Right renal cortex interstitium (tissue), 3 donors: ENCODE measurements around the gene CREBRF. TPM values are rescaled to one million over a fixed set of nuclear protein-coding genes. Genes with fewer than 3 reads are reported as not detected.
"Not testable (repeated sequence)": the region's sequence is repeated elsewhere in the genome, so short reads cannot be mapped to it uniquely, and the experiment has no call there.

ENCODE experiments used
- DNase-seq, 3 donors: peaks; one replicate each; pipeline ENCODE4 v3.0.0-alpha.2; 2013; ENCODE audit warnings: low read depth in 3 of 3, low spot score in 2 of 3
- polyA plus RNA-seq, 3 donors: library from polyadenylated mRNA; unstranded; fragments of 120-200 nt; gene quantifications; one replicate each; pipeline ENCODE4 v1.2.1, GENCODE V29; 2013; ENCODE audit not compliant: insufficient read length in 3 of 3

Gene CREBRF
- polyA plus RNA-seq, 3 donors: 21.5 to 25.2 (median 24.6) TPM

GRCh38 chr5:173076471-173076870 lies 20.3 kb downstream of the CREBRF start:
- DNase-seq: not testable (repeated sequence)

GRCh38 chr5:173078878-173079277 lies 22.7 kb downstream of the CREBRF start:
- no peak for DNase-seq

DNA sequence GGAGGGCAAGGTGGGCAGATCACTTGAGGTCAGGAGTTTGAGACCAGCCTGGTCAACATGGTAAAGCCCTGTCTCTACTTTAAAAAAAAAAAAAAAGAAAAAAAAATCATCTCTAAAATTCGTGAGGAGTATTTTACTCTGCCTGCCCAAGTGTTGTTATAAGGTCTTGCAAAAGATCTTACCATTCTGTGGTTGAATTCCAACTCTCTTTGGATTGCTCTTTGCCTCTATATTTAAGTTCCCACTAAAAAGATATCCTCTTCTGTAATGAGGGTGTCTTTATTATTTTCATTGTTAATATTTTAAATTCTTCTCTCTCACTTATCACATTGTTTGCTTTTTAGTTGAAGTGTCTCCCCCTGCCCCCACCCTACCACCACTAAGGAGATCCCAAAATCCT lies 33.4 kb downstream of the CREBRF start:
- no peak for DNase-seq

- DNase-seq: no peak
Measured at GRCh38 chr5:173090639-173091038, 34.5 kb downstream of the CREBRF start.

DNA sequence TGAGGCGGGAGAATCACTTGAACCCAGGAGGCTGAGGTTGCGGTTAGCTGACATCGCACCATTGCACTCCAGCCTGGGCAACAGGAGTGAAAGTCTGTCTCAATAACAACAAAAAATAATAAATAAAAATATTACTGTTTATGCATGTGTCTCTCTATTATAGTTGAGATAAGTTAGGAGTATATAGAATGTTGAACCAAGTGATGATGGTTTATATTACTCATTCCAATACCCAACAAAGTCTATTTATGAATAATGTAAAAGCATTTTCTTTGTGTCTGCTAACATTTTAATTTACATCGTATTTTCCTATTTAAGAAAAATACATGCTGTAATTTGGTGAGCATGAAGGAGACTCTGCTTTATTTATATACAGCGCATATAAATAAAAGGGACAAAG lies 35.8 kb downstream of the CREBRF start:
- DNase-seq: no peak

DNA sequence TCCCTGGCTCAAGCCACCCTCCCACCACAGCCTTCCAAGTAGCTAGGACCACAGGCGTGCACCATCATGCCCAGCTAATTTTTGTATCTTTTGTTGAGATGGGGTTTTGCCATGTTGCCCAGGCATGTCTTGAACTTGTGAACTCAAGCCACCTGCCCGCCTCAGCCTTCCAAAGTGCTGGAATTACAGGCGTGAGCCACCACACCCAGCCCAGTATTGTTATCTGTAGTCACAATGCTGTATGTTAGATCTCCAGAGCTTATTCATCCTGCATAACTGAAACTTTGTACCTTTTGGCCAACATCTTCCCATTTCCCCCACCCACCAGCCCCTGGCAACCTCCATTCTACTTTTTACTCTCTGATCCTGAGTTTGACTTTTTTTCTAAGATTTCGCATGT lies 37.5 kb downstream of the CREBRF start:
- no peak for DNase-seq

DNA sequence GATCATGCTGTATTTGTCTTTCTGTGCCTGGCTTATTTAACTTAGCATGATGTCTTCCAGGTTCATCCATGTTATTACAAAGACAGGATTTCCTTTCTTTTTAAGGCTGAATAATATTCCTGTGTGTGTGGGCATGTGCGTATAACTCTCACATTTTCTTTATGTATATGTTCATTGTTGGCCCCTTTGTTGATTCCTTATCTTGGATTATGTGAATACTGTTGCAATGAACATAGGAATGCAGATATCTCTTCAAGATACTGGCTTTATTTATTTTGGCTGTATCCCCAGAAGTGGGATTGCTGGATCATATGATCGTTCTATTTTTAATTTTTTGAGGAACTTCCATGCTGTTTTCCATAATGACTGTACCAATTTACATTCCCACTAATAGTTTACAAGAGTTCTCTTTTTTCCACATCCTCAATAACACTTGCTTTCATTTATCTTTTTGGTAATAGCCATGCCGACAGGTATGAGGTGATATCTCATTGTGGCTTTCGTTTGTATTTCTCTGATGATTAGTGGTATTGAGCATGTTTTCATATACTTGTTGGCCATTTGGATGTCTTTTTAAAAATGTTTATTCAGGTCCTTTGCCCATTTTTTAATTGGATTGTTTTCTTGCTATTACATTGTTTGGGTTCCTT lies 38.0 kb downstream of the CREBRF start:
- DNase-seq: no peak

GRCh38 chr5:173098787-173099186 lies 42.6 kb downstream of the CREBRF start:
- DNase-seq: no peak

DNA sequence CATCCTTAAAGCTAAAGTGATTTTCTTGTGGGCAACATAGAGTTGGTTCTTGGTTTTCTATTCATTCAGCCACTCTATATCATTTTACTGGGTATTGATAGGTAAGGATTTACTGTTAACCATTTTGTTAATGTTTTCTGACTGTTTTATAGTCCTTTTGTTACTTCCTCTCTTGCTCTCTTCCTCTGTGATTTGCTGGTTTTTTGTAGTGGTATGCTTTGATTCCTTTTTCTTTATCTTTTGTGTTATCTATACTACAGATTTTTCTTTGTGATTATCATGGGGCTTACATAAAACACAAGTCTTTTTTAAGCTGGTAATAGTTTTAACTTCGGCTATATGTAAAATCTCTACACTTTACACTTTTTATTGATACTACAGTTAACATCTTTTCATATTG lies 43.3 kb downstream of the CREBRF start:
- no peak for DNase-seq

DNA sequence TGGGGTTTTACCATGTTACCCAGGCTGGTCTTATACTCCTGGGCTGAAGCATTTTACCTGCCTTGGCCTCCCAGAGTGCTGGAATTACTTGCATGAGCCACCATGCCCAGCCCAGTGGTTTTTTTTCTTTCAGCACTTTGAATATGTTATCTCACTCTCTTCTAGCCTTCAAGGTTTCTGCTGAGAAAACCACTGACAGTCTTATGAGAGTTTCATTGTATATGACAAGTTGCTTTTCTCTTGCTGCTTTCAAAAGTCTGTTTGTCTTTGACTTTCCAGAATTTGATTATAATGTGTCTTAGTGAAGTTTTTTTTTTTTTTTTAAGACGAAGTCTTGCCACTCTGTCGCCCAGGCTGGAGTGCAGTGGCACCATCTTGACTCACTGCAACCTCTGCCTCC lies 45.1 kb downstream of the CREBRF start:
- DNase-seq: no peak

GRCh38 chr5:173103411-173103810 lies 47.3 kb downstream of the CREBRF start:
- DNase-seq: no peak

- DNase-seq: no peak
Measured at GRCh38 chr5:173108914-173109313, 52.8 kb downstream of the CREBRF start.

GRCh38 chr5:173114536-173114935 lies 58.4 kb downstream of the CREBRF start:
- no peak for DNase-seq

DNA sequence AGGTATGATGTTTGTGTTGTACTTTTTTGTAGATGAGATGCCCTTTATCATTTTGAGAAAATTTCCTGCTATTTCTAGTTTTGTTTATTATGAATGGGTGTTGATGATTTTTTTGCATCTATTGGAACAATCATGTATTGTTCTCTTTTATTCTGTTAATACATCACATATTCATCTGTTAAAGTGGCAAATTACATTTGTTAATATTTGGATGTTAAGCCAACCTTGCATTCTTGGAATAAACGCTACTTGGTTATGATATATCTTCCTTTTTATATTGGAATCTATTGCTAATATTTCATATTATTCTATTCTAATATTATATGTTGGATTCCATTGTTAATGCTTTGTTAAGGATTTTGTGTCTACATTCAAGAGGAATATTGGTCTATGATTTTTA lies 63.6 kb downstream of the CREBRF start:
- no peak for DNase-seq

DNA sequence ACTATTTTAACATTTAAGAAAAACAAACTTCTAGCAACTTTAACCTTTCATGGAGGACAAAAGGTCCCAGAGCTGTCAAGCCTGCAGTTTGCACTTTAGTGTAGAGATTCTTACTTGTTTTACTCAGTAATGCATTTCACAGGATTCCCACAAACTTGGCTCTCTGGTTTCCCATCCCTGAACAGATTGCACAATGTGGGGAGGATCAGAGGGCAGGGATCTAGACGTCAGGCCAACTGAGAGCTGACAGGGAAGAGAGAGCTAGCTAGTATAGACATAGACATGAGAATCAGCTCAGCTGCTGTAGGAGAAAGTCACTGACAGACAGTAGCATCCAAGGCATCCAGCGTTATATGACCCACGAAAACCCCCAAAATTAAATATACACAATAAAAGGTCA lies 67.3 kb downstream of the CREBRF start:
- no peak for DNase-seq

DNA sequence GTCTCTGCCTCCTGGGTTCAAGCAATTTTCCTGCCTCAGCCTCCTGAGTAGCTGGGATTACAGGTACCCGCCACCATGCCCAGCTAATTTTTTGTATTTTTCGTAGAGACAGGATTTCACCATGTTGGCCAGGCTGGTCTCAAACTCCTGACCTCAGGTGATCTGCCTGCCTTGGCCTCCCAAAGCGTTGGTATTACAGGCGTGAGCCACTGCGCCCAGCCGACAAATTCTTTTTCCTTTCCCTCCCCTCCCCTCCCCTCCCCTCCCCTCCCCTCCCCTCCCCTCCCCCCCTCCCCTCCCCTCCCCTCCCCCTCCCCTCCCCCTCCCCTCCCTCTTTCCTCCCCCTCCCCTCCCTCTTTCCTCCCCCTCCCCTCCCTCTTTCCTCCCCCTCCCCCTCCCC lies 76.0 kb downstream of the CREBRF start:
- DNase-seq: not testable (repeated sequence)

- DNase-seq: no peak
Measured at GRCh38 chr5:173138707-173139106, 82.6 kb downstream of the CREBRF start.

GRCh38 chr5:173139631-173140030 lies 83.5 kb downstream of the CREBRF start:
- no peak for DNase-seq

- no peak for DNase-seq
Measured at GRCh38 chr5:173140769-173141168, 84.6 kb downstream of the CREBRF start.

GRCh38 chr5:173143567-173143966 lies 87.4 kb downstream of the CREBRF start:
- no peak for DNase-seq

DNA sequence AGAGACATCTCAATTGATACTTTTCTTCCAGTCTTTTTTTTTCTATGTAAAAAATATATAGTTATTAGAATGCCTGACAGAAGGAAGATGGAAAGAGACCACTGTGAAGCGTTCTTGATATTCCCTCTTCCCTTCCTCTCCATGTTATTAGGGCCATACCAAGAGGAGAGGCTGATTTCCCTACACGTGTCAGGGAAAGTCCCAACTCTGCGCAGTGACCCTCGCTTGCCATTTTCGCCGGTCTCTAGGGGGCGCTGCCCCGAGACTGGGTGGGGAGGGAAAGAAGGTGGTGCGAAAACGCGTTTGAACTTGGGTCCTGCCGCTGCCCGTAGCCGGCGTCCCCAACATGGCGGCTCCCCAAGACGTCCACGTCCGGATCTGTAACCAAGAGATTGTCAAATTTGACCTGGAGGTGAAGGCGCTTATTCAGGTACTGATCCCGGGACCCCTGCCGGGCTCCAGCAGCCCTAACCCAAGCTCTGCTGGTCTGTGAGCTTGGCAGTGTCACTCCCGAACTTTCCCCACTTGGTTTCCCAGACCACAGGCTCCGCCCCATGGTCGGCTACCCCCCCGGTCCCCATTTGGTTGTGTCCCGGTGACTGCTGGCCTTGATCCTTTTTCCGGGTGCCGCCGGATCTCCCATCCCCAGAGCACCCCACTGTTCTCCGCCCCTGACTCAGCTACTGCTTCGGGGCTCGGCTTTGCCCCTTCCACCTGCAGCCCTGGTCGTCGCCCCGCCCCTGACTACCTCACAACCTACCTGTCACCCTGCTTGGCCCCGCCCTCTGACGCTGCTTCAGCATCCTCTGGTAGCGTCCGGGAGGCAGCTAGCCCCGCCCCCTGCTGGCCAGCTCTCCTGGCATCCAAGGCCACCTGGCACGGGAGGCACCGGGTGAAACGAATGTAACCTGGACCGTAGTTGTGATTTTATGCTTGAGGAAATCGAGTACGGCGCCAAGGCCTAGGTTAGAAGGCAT lies 88.3 kb downstream of the CREBRF start, which contains the start of gene BNIP1:
BNIP1 (plus strand) TSS at position 332 of the 977 bp plus-strand sequence; CDS start at position 347, 15 bp downstream.
- peak; percentile 90 to 95 (median 94) for DNase-seq

DNA sequence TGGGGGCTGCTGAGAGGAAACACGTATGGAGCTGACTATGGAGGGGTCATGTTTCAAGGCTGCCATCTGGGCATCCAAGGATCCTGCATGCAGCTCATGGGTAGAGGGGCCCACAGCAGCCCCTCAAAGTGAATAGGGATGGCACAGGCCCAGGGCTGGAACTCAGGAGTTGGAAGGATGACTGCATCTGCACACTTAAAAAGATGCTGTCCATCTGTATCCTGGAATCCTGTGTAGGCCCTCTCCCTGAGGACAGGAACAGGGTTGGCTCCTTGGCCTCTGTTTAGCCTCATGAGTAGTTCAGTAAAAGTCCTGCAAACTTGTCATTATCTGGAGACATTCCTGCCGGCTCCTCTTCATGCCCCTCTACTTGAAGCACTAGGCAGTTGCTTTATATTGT lies 92.2 kb downstream of the CREBRF start:
- no peak for DNase-seq
